CD4-positive, alpha-beta T cell (primary cell): ENCODE data around the gene MNS1. TPM values are rescaled to one million over a fixed set of nuclear protein-coding genes. Genes with fewer than 3 reads are reported as not detected.

Experiments used
- ATAC-seq: fragments of 200-7000 bp; cut with Tn5 transposase; one replicate; pipeline ENCODE4 v1.10.0; 2022; ENCODE audit warnings: mild to moderate bottlenecking; ENCODE audit not compliant: poor library complexity
- CTCF ChIA-PET: fragments of 350-600 bp; sonication (Branson Sonifier 250); formaldehyde crosslinking; loops from one replicate; lab custom pipeline; 2021; ENCODE audit warnings: antibody characterized with exemption, inconsistent platforms; lab: Charles Lee
- POLR2A ChIA-PET: fragments of 350-600 bp; sonication (Branson Sonifier 250); formaldehyde crosslinking; loops from one replicate; lab custom pipeline; 2021; ENCODE audit warnings: antibody characterized with exemption, inconsistent platforms; lab: Charles Lee
- DNase-seq, 14 experiments: peaks; one replicate each; pipeline ENCODE4 v3.0.0-alpha.2; 2013 to 2020; ENCODE audit warnings: mixed read lengths in 2 of 14
- H3K27ac ChIP-seq, 2 donors: one replicate each; pipeline versions ENCODE4 v1.5.1 to v1.7.0; 2013; ENCODE audit warnings: low read length in 2 of 2, low read depth in 1 of 2, mild to moderate bottlenecking in 1 of 2
- H3K27me3 ChIP-seq, 2 experiments: 1 replicate in 1 of 2; 2 replicates in 1 of 2; pipeline versions ENCODE4 v1.6.1 to v1.7.0; 2013; ENCODE audit warnings: low read length in 2 of 2, control low read depth in 1 of 2, mild to moderate bottlenecking in 1 of 2, moderate library complexity in 1 of 2; ENCODE audit not compliant: insufficient read depth in 2 of 2, control insufficient read depth in 1 of 2
- H3K36me3 ChIP-seq: one replicate; pipeline ENCODE4 v1.6.1; 2013; ENCODE audit warnings: low read length, control low read depth; ENCODE audit not compliant: insufficient read depth
- H3K4me1 ChIP-seq: one replicate; pipeline ENCODE4 v1.6.1; 2013; ENCODE audit warnings: low read length, control low read depth; ENCODE audit not compliant: insufficient read depth
- H3K4me3 ChIP-seq: one replicate; pipeline ENCODE4 v1.5.1; 2013; ENCODE audit warnings: mild to moderate bottlenecking, low read length, moderate library complexity
- H3K9me3 ChIP-seq, 2 experiments: 1 replicate in 1 of 2; 2 replicates in 1 of 2; pipeline versions ENCODE4 v1.6.1 to v1.7.0; 2013; ENCODE audit warnings: low read length in 2 of 2, mild to moderate bottlenecking in 2 of 2, control low read depth in 1 of 2, moderate library complexity in 1 of 2; ENCODE audit not compliant: control insufficient read depth in 1 of 2, insufficient read depth in 1 of 2
- H3K27ac Mint-ChIP-seq: one replicate; pipeline ENCODE4 v1.8.0; 2020; ENCODE audit warnings: mixed read lengths
- H3K27me3 Mint-ChIP-seq: one replicate; pipeline ENCODE4 v1.8.0; 2021; ENCODE audit warnings: mixed read lengths
- H3K36me3 Mint-ChIP-seq: one replicate; pipeline ENCODE4 v1.8.0; 2021; ENCODE audit warnings: low read depth, mixed read lengths
- H3K4me1 Mint-ChIP-seq: one replicate; pipeline ENCODE4 v1.8.0; 2021; ENCODE audit warnings: low read depth, mixed read lengths
- H3K4me3 Mint-ChIP-seq: one replicate; pipeline ENCODE4 v1.8.0; 2020; ENCODE audit warnings: mild to moderate bottlenecking, mixed read lengths
- H3K9me3 Mint-ChIP-seq: one replicate; pipeline ENCODE4 v1.8.0; 2020; ENCODE audit warnings: mixed read lengths
- intact Hi-C, 2 experiments: fragments of 100-400 bp; cut with DNase I in 1 of 2; cut with micrococcal nuclease in 1 of 2; formaldehyde crosslinking; loops; one replicate each; pipeline versions ENCODE4 v1.15.1 to v1.9.0; 2023 to 2025; cut with DNase I, micrococcal nuclease
- total RNA-seq, 174 experiments: library from RNA in 2 of 174; stranded (reverse) in 2 of 174; gene quantifications; one replicate each; pipeline ENCODE4 v1.2.3 and lab custom pipeline; 2021 to 2026
- TF ChIP-seq, protein P1 (sequence below): fragments of 200-600 bp; IDR thresholded peaks from one replicate; pipeline ENCODE4 v1.8.0; 2022; ENCODE audit warnings: antibody characterized with exemption, mild to moderate bottlenecking

Gene MNS1
- total RNA-seq, 2 experiments from 2014 or later, result 0.20 TPM; not detected in 1

- H3K4me1 ChIP-seq, result no peaks in the 10 kb centered on the region
- no peak overlapping the region for H3K27ac ChIP-seq
- no peaks in the 10 kb centered on the region for H3K27me3 ChIP-seq
- H3K9me3 ChIP-seq, result no peaks in the 10 kb centered on the region
- Mint-ChIP-seq H3K36me3 (no peaks in the 10 kb centered on the region), H3K27ac (no peak overlapping the region), H3K4me1 (peaks cover 12% of the 10 kb centered on the region), H3K27me3 (peaks cover under 1% of the 10 kb centered on the region), H3K9me3 (no peaks in the 10 kb centered on the region), H3K4me3 (no peak overlapping the region)
- ATAC-seq, result no peak
- no peaks in the 10 kb centered on the region for H3K36me3 ChIP-seq
- ChIA-PET CTCF (interaction anchor here (0.6 kb wide), 1 partner anchor 13 kb away, joined by 3 read pairs; no protein-coding TSS in a partner anchor), POLR2A (no interaction called here)
- intact Hi-C loops, result no loop called here
- TF ChIP-seq, protein P1, sequence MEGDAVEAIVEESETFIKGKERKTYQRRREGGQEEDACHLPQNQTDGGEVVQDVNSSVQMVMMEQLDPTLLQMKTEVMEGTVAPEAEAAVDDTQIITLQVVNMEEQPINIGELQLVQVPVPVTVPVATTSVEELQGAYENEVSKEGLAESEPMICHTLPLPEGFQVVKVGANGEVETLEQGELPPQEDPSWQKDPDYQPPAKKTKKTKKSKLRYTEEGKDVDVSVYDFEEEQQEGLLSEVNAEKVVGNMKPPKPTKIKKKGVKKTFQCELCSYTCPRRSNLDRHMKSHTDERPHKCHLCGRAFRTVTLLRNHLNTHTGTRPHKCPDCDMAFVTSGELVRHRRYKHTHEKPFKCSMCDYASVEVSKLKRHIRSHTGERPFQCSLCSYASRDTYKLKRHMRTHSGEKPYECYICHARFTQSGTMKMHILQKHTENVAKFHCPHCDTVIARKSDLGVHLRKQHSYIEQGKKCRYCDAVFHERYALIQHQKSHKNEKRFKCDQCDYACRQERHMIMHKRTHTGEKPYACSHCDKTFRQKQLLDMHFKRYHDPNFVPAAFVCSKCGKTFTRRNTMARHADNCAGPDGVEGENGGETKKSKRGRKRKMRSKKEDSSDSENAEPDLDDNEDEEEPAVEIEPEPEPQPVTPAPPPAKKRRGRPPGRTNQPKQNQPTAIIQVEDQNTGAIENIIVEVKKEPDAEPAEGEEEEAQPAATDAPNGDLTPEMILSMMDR, result no peak
- no peak for DNase-seq
- no peak overlapping the region for H3K4me3 ChIP-seq
Observed at GRCh38 chr15:56472278-56472677, 7.3 kb upstream of the MNS1 start.

- Histone ChIP-seq H3K27me3 (no peaks in the 10 kb centered on the region), H3K9me3 (no peaks in the 10 kb centered on the region), H3K4me3 (no peak overlapping the region), H3K4me1 (no peaks in the 10 kb centered on the region), H3K27ac (no peak overlapping the region), H3K36me3 (no peaks in the 10 kb centered on the region)
- Mint-ChIP-seq H3K36me3 (no peaks in the 10 kb centered on the region), H3K27me3 (peaks cover 6% of the 10 kb centered on the region), H3K4me3 (no peak overlapping the region), H3K4me1 (peaks cover 12% of the 10 kb centered on the region), H3K27ac (no peak overlapping the region), H3K9me3 (no peaks in the 10 kb centered on the region)
- TF ChIP-seq, protein P1, result no peak
- DNase-seq (no peak), ATAC-seq (no peak)
- ChIA-PET POLR2A (no interaction called here), CTCF (no interaction called here)
- intact Hi-C loops, result no loop called here
Observed at GRCh38 chr15:56471440-56472069, 6.6 kb upstream of the MNS1 start.

- Histone ChIP-seq H3K36me3 (no peaks in the 10 kb centered on the region), H3K4me3 (no peak overlapping the region), H3K27me3 (peaks cover 7 to 14% of the 10 kb centered on the region in 2 experiments), H3K4me1 (peaks cover 9% of the 10 kb centered on the region), H3K9me3 (no peaks in the 10 kb centered on the region), H3K27ac (no peak overlapping the region)
- TF ChIP-seq, protein P1, result no peak
- Mint-ChIP-seq H3K4me3 (no peak overlapping the region), H3K36me3 (no peaks in the 10 kb centered on the region), H3K4me1 (peaks cover 27% of the 10 kb centered on the region), H3K27me3 (peaks cover 22% of the 10 kb centered on the region), H3K27ac (no peak overlapping the region), H3K9me3 (no peaks in the 10 kb centered on the region)
- no peak for DNase-seq
- intact Hi-C loops, result no loop called here
- ChIA-PET CTCF (no interaction called here), POLR2A (no interaction called here)
- ATAC-seq, result no peak
Observed at GRCh38 chr15:56469483-56469882, 4.5 kb upstream of the MNS1 start.
